Panc1 (cell line): Measurements from ENCODE around the gene LIMCH1.

Experiments
- CTCF ChIP-seq: fragments of 450-650 bp; IDR thresholded peaks from 2 replicates; pipeline ENCODE4 v1.5.1; 2017; ENCODE audit warnings: mild to moderate bottlenecking
- POLR2AphosphoS5 ChIP-seq: IDR thresholded peaks from 2 replicates; pipeline ENCODE4 v1.6.1; 2012; ENCODE audit warnings: mild to moderate bottlenecking, low read depth, low read length, moderate library complexity
- REST ChIP-seq, 2 experiments: IDR thresholded peaks; 2 replicates each; pipeline ENCODE4 v1.6.1; 2011 to 2012; ENCODE audit warnings: low read depth in 2 of 2, control low read depth in 1 of 2, low read length in 1 of 2, mild to moderate bottlenecking in 1 of 2, moderate library complexity in 1 of 2; ENCODE audit not compliant: insufficient read depth in 1 of 2
- TCF7L2 ChIP-seq: IDR thresholded peaks from 2 replicates; pipeline ENCODE4 v1.6.1; 2011; ENCODE audit warnings: mild to moderate bottlenecking, low read depth, low read length, inconsistent platforms

GRCh38 chr4:41572516-41572915 lies 34.6 kb downstream of the LIMCH1 start:
- TF ChIP-seq CTCF (no peak), POLR2AphosphoS5 (no peak), REST (IDR thresholded peaks at IDR 0.05; ENCODE audit: insufficient read depth in 1 of 2, low read depth in 2 of 2, low read length in 1 of 2) (no peak), TCF7L2 (no peak)
